Measurements from ENCODE around the gene QPRT.
A peak's percentile ranks its signal among the peaks of the same experiment; 100 is the strongest.
"Not testable (repeated sequence)": the region's sequence is repeated elsewhere in the genome, so short reads cannot be mapped to it uniquely, and the experiment has no call there.

The QPRT gene

DNA sequence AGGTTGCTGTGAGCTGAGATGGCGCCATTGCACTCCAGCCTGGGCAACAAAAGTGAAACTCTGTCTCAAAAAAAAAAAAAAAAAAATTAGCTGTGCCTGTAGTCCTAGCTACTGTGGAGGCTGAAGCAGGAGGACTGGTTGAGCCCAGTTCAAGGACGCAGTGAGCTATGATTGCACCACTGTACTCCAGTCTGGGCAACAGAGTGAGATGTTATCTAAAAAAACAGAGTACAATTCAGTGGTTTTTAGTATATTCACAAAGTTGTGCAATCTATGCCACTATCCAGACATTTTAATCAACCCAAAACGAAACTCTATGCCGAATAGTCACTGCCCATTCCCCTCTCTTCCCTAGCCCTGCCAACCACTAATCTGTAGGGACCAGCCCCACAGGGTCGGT is 41.7 kb downstream of the QPRT start:
- DNase-seq (ENCODE audit: low read depth): no peak

DNA sequence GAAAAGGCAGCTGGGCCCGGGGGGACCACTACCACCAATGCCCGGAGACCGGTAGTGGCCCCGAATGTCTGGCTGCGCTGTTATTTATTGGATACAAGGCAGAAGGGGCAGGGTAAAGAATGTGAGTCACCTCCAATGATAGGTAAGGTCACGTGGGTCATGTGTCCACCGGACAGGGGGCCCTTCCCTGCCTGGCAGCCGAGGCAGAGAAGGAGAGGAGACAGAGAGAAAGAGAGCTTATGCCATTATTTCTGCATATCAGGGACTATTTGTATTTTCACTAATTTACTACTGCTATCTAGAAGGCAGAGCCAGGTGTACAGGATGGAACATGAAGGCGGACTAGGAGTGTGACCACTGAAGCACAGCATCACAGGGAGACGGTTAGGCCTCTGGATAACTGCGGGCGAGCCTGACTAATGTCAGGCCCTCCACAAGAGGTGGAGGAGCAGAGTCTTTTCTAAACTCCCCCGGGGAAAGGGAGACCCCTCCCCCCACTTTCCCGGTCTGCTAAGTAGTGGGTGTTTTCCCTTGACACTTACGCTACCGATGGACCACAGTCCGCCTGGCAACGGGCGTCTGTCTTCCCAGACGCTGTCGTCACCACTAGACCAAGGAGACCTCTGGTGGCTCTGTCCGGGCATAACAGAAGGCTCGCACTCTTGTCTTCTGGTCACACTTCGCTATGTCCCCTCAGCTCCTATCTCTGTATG is 42.3 kb downstream of the QPRT start:
- DNase-seq (ENCODE audit: low read depth): not testable (repeated sequence)

DNA sequence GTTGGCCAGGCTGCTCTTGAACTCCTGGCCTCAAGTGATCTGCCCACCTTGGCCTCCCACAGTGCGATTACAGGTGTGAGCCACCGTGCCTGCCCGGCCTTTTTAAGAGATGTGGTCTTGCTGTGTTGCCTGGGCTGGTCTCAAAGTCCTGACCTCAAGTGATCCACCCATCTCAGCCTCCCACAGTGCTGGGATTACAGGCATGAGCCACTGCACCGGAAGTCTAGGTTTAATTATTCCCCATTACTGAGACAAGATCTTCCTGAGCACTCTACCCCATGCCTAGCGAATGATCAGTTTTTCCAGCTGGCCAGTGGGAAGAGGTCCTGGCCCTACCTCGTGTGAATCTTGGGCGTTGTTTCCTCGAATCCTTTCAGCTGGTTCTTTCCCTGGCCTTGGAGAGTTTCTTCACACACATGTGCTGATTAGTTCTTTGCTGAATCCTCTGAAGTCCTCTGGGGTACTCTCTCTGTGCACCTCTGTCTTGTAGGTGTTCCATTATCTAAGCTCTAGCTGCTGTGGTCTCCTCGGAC is 47.9 kb downstream of the QPRT start:
- no peak for DNase-seq (ENCODE audit: low read depth)

DNA sequence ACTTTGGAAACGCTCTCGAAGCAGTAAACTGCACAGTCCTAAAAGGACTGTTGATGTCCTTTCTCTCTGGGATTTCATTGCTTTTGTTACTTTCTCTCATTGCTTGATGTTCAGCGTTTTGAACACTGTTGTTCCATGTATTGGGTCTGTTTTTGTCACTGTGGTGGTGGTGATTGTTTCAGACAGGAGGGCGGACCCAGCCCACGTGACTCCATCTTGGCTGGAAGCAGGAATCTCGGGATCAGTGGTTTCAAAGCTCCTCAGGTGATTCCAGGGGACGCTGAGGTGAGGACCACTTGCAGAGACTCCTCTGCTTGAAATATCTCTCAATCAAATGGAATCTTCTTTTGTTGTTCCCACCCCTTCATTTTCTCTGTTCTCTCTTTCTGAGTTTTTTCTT is 48.5 kb downstream of the QPRT start:
- DNase-seq (ENCODE audit: low read depth): no peak

DNA sequence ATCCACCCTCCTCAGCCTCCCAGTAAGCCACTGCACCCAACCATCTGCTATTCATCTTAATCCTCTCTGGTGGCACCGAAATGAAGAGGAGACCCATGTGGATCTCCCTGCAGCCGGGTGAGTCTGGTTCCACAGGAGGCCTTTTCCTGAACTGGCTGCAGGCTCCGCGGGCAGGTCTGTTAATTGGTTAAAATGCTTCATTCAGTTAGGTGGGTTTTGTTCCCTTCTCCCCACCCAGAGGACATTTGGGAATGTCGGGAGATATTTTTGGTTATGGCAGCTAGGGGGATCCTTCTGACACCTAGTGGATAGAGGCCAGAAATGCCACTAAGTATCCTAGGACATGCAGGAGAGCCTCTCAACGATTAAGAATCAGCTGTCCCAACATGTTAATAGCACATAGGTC is 50.1 kb downstream of the QPRT start:
- DNase-seq (ENCODE audit: low read depth): no peak

DNA sequence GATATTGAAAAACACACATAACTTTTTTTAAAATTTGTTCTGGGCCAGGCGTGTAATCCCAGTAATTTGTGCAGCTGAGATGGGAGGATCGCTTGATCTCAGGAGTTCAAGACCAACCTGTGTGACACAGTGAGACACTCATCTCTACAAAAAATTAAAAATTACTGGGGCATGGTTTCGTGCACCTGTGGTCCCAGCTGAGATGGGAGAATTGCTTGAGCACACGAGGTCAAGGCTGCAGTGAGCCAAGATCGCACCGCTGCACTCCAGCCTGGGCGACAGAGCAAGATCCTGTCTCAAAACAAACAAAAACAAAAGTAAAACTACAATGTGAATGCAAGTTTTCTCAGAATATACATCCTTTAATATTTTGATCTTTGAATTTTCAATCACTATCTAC is 51.7 kb downstream of the QPRT start:
- no peak for DNase-seq (ENCODE audit: low read depth)

DNA sequence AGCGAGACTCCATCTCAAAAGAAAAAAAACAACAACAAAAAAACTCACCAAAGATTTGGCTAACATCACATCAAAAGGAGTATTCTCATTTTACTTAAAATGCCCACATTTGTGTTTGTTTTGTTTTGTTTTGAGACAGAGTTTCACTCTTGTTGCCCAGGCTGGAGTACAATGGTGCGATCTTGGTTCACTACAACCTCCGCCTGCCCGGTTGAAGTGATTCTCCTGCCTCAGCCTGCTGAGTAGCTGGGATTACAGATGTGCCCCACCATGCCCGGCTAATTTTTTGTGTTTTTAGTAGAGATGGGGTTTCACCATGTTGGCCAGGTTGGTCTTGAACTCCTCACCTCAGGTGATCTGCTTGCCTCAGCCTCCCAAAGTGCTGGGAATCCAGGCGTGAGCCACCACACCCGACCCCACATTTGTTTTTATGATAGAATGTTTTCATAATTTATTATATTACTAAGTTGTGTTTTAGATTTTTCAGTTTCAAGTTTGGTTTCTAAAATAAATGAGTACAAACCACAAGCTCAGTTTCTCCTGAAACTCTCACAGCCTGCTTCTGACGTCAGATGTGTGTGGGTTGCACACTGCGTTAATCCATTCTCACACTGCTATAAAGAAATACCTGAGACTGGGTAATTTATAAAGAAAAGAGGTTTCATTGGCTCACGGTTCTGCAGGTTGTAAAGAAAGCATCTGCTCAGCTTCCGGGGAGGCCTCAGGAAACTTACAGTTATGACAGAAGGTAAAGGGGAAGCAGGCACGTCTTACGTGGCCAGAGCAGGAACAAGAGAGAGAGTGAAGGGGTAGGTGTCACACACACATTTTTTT is 53.0 kb downstream of the QPRT start:
- DNase-seq (ENCODE audit: low read depth): not testable (repeated sequence)

DNA sequence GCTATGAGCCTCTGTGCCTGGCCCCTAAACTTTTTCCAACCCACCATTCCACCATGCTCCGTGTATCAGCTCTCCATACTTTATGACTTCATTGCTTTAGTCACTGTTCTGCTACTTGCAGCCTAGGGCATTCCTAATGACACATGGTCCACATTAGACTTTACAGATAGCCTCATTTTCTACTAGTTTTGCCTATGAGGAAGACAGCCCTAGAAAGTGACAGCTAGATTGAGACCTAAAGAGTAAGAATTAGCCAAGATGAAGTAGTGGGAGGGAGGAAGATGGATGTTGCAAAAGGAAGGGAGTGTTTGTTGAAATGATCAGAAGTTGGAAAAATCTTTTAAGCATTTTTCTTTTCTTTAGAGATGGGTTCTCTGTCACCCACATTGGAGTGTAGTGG is 55.8 kb downstream of the QPRT start:
- no peak for DNase-seq (ENCODE audit: low read depth)

DNA sequence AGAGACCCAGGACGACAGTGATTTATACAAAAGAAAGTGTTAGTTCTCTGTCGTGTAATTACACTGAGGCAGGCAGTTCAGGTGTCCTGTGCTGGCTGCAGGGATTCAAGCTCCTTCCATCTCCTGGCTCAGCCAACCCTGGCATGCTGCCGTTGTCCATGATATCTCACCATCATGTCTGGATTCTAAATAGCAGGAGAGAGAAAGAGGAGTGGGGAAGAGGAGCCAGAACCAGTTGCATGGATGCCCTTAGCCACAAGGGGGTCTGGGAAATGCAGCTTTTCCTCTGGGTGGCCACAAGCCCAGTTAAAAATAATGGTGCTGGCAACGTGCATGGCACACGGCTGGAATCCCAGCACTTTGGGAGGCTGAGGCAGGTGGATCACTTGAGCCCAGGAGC is 57.1 kb downstream of the QPRT start:
- no peak for DNase-seq (ENCODE audit: low read depth)

DNA sequence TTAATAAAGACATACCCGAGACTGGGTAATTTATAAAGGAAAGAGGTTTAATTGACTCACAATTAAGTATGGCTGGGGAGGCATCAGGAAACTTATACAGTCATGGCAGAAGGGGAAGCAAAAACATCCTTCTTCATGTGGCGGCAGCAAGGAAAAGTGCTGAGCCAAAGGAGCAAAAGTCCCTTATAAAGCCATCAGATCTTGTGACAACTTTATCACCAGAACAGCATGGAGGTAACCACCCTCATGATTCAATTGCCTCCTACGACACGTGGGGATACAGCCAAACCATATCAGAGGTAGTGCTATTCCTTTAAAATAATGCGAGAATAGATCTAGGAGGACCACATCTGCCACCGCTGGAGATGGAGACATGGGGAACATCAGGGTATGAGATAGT is 57.8 kb downstream of the QPRT start:
- DNase-seq (ENCODE audit: low read depth): no peak

DNA sequence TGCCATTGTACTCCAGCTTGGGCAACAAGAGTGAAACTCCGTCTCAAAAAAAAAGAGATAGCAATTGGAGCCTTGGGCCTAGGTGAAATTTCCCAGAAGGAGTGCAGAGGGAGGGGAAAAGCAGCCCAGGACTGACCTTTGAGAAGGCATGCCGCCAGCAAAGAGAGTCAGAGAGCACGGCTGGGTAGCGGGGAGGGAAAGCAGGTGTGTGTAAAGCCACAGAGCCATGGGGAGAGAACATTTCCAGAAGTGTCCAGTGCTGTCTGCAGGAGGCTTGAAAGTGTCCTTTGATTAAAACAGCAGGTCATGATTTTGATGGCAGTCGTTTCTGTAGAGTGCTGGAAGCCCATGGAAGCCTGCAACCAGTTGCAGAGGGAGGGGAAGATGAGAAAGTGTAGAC is 58.7 kb downstream of the QPRT start:
- no peak for DNase-seq (ENCODE audit: low read depth)

DNA sequence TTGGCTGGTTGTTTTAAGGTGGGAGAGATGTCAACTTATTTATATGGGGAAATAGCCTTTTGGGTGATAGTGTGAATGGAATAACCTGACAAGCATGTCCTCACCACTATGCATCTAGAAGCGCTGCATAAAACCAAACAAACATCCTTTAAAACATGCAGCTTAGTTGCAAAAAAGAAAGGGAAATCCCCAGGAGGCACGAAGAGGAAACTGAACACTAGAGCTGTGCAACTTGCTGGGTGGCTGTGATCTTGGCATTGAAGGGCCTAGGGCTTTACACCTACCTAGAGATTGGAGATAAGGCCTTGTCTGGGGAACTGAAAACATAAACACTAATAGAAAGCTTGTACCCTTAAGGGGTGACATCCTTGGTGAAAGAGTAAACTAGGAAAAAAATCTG is 59.5 kb downstream of the QPRT start:
- DNase-seq (ENCODE audit: low read depth): no peak

DNA sequence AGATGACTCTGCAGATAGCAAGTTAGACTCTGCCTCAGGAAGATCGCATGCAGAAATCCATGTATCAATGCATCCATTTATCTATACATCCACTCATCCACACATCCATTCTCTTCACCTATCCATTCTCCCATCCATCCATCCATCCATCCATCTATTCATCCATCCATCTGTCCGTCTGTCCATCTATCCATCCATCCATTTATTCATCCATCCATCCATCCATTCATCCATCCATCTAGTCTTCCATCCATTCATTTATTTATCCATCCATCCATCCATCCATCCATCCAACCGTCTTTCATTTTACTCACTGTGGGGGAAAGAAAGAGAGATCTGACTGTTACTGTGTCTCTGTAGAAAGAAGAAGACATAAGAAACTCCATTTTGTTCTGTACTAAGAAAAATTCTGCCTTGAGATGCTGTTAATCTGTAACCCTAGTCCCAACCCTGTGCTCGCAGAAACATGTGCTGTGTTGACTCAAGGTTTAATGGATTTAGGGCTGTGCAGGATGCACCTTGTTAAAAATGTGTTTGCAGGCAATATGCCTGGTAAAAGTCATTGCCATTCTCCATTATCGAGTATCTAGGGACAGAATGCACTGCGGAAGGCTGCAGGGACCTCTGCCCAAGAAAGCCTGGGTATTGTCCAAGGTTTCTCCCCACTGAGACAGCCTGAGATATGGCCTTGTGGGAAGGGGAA is 61.1 kb downstream of the QPRT start:
- DNase-seq (ENCODE audit: low read depth): not testable (repeated sequence)

DNA sequence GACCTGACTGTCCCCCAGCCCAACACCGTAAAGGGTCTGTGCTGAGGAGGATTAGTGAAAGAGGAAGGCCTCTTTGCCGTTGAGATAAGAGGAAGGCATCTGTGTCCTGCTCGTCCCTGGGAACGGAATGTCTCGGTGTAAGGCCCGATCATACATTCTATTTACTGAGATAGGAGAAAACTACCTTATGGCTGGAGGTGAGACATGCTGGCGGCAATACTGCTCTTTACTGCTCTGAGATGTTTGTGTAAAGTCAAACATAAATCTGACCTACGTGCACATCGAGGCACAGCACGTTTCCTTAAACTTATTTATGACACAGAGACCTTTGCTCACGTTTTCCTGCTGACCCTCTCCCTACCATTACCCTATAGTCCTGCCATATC is 61.6 kb downstream of the QPRT start:
- not testable (repeated sequence) for DNase-seq (ENCODE audit: low read depth)

DNA sequence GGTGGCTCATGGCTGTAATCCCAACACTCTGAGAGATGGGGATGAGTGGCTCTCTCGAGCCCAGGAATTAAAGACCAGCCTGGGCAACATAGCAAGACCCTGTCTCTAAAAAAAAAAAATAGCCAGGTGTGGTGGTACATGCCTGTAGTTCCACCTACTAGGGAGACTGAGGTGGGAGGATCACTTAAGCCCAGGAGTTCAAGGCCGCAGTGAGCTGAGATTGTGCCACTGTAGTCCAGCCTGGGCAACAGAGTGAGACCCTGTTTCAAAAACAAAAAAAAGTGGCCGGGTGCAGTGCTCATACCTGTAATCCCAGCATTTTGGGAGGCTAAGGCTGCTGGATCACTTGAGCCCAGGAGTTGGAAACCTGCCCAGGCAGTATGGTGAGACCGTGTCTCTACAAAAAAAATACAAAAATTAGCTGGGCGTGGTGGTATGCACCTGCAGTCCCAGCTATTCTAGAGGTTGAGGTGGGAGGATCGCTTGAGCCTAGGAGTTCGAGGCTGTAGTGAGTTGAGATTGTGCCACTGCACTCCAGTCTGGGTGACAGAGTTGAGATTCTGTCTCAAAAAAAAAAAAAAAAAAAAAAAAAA is 63.8 kb downstream of the QPRT start:
- DNase-seq (ENCODE audit: low read depth): no peak

DNA sequence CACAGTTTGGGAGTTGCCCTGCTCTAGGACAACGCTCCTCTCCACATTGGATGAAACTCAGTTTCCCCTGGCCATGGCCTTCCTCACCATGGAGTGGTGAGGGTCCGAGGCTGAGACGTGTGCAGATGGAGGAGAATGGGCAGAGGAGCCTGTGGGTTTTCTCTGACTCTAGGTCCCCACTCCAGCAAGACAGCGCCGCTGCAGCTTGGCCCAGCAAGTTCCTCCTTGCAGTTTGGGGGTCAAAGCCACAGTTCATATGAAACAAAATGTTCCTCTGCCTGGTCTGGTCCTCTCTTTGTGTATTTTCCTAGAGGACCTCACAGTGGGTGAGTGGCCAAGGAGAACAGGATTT is 64.5 kb downstream of the QPRT start:
- no peak for DNase-seq (ENCODE audit: low read depth)

DNA sequence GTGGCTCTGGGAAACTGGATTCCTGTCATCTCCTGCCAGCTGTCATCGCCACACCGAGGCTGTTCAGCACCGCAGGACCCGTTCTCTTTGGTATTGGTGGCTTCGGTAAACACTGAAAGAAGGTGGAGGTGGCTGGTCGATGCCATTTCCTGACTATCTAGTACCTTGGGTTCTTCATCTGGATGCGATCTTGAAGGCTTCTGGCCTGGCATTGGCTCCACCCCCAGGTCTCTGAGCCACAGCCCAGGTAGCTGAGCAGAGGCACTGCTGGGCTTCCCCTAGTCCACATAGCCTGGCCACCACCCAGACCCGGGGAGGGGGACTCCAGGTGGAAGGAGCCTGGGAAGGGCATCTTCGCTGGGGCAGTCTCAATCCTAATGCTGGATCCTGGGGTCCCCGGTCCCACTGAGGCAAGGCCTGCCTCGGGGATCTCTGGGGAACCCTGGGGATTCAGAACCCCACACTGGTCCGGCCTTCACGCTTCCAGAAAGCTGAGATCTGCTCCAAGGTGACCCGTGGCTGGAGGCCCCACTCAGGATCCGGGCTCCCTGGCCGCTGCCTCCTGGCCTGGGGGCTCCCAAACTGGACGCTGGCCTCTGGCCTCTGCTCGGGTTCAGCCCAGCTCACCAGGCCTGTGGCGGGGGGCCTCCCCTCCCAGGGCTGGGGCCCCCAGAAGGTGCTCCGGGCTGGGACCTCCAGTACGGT is 65.0 kb downstream of the QPRT start:
- DNase-seq (ENCODE audit: low read depth): no peak

DNA sequence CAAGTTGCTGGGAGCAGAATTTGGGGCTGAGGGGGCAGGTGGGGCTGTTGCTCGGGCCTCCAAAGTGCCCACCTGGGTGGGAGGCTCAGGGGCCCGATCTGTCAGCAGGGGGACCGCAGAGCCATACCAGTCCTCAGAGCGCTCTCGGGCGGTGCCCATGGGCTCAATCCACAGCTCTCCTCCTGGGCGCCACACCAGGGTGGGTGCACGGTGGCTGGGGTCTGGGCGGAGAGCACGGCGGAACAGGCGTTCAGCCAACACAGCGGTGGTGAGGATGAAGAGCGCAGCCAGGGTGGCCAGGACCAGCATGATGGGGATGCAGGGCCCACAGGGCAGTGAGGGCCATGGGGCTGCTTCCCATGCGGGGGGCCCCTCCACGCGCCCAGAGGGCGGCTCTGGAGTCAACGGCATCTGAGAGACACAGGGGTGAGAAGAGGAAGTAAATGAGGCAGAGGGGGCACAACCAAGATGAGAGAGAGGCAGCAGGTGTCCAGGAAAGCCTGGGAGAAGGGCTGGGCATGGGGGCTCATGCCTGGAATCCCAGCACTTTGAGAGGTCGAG is 65.6 kb downstream of the QPRT start:
- DNase-seq (ENCODE audit: low read depth): no peak

DNA sequence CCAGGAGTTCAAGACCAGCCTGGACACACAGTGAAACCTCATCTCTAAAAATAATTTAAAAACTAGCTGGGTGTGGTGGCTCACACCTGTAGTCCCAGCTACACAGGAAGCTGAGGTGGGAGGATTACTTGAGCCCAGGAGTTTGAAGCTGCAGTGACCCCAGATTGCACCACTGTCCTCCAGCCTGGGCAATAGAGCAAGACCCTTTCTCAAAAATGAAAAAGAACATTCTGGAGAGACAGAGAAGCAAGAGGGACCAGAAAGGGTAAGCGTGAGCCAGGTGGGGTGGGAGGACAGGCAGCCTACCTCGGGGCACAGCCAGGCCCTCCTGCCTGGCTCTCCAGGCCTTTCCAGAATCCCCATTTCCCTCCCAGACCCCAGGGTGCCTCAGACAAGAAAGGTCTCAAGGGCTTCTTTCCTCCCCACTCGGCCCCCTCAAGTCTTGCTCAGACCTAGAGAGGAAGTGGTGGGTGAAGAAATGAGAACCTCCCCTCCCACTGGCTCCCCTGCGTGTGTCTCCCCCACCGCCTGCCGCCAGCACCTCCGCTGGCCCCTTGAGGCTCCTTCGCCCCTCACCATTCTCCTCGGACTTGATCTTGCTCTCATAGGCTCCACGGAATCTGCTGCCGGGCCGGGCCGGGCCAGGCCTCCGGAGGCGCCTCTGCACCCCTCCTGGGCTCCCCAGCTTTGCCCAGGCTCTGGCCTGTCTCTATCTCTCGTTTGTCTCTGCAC is 66.3 kb downstream of the QPRT start:
- DNase-seq (ENCODE audit: low read depth): no peak

DNA sequence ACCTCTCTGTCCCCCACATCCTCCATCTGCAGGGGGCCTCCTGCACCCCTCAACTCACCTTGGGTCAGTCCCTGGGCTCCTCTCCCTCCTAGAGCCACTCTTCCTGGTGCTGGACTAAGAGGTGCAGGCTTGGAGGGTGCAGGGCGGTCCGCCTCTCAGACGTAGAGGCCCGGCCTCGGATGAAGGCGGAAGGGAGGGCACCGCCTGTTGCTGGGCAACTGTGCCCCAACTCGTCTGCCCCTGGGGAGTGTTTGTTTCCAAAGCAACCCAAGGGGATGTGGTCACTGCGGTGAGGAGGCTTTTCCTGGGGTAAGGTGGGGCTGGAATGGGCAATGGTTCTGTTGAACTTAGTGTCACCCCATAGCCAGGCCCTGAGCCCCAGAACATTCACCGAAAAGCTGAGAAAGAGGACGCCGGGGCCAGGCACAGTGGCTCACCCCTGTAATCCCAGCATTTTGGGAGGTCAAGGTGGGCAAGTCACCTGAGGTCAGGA is 66.9 kb downstream of the QPRT start, which contains the start of gene C16orf54:
C16orf54 (minus strand) TSS at position 138 of the 493 bp plus-strand sequence. CDS start 1,039 bp downstream, outside the sequence.
- DNase-seq (ENCODE audit: low read depth): peak; percentile 88

Measured in stimulated activated CD8-positive, alpha-beta memory T cell treated with anti-CD3 and anti-CD28 coated beads, Interleukin-15, amount 100 ng/mL, for 1 hour (primary cell).